ENCODE data around the gene CBY3.
"Not testable (repeated sequence)": the region's sequence is repeated elsewhere in the genome, so short reads cannot be mapped to it uniquely, and the experiment has no call there.

Gene CBY3

GRCh38 chr5:179697993-179698934 lies 17.4 kb upstream of the CBY3 start:
- no peaks in the 10 kb centered on the region for H3K9me3 ChIP-seq (ENCODE audit: control insufficient read depth in 1 of 2, low read length in 2 of 2)
- H3K36me3 ChIP-seq (ENCODE audit: control insufficient read depth in 1 of 2, insufficient read depth in 2 of 2, low read length in 2 of 2), result peaks cover 0 to 10% of the 10 kb centered on the region in 2 donors
- H3K27ac ChIP-seq (ENCODE audit: low read length), result peak overlapping the region; percentile 92
- H3K27me3 ChIP-seq (ENCODE audit: low read depth, low read length), result no peaks in the 10 kb centered on the region
- H3K4me1 ChIP-seq (ENCODE audit: control insufficient read depth in 1 of 2, insufficient read depth in 2 of 2, low read length in 2 of 2), result peaks cover 0 to 32% of the 10 kb centered on the region in 2 donors
- H3K4me3 ChIP-seq (ENCODE audit: low read depth in 1 of 2, low read length in 2 of 2), result peak overlapping the region; percentile 61 to 83

GRCh38 chr5:179697543-179697942 lies 16.7 kb upstream of the CBY3 start:
- Histone ChIP-seq H3K4me3 (ENCODE audit: low read depth in 1 of 2, low read length in 2 of 2) (peak overlapping the region; percentile 61 to 83), H3K27ac (ENCODE audit: low read length) (peak overlapping the region; percentile 92), H3K4me1 (ENCODE audit: control insufficient read depth in 1 of 2, insufficient read depth in 2 of 2, low read length in 2 of 2) (peaks cover 0 to 30% of the 10 kb centered on the region in 2 donors)
- not testable (repeated sequence) for H3K27me3 ChIP-seq (ENCODE audit: low read depth, low read length); H3K9me3 ChIP-seq (ENCODE audit: control insufficient read depth in 1 of 2, low read length in 2 of 2); H3K36me3 ChIP-seq (ENCODE audit: control insufficient read depth in 1 of 2, insufficient read depth in 2 of 2, low read length in 2 of 2)

GRCh38 chr5:179697108-179697507 lies 16.3 kb upstream of the CBY3 start:
- Histone ChIP-seq H3K4me1 (ENCODE audit: control insufficient read depth in 1 of 2, insufficient read depth in 2 of 2, low read length in 2 of 2) (peaks cover 0 to 25% of the 10 kb centered on the region in 2 donors), H3K9me3 (ENCODE audit: control insufficient read depth in 1 of 2, low read length in 2 of 2) (no peaks in the 10 kb centered on the region), H3K36me3 (ENCODE audit: control insufficient read depth in 1 of 2, insufficient read depth in 2 of 2, low read length in 2 of 2) (peaks cover 0 to 10% of the 10 kb centered on the region in 2 donors), H3K27me3 (ENCODE audit: low read depth, low read length) (no peaks in the 10 kb centered on the region), H3K27ac (ENCODE audit: low read length) (no peak overlapping the region), H3K4me3 (ENCODE audit: low read depth in 1 of 2, low read length in 2 of 2) (no peak overlapping the region)

DNA sequence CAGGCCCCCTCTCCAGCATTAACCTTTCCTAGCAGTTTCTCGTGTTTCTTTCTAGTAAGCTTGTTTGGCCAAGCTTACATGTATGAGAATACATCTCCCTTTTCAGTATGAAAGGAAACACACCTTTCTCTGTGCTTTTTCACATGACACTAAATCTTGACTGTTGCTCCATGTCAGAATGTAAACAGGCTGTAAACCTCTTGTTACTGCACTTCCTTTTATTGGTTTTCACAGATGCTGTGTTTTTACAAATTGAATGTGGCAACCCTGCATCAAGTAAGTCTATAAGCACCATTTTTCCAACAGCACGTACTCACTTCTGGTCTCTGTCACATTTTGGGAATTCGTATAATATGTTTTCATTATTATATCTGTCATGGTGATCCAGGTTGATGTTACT lies 15.8 kb upstream of the CBY3 start:
- Histone ChIP-seq H3K36me3 (ENCODE audit: control insufficient read depth in 1 of 2, insufficient read depth in 2 of 2, low read length in 2 of 2) (peaks cover 0 to 10% of the 10 kb centered on the region in 2 donors), H3K4me1 (ENCODE audit: control insufficient read depth in 1 of 2, insufficient read depth in 2 of 2, low read length in 2 of 2) (peaks cover 0 to 23% of the 10 kb centered on the region in 2 donors), H3K27ac (ENCODE audit: low read length) (no peak overlapping the region), H3K9me3 (ENCODE audit: control insufficient read depth in 1 of 2, low read length in 2 of 2) (no peaks in the 10 kb centered on the region), H3K4me3 (ENCODE audit: low read depth in 1 of 2, low read length in 2 of 2) (no peak overlapping the region), H3K27me3 (ENCODE audit: low read depth, low read length) (no peaks in the 10 kb centered on the region)

DNA sequence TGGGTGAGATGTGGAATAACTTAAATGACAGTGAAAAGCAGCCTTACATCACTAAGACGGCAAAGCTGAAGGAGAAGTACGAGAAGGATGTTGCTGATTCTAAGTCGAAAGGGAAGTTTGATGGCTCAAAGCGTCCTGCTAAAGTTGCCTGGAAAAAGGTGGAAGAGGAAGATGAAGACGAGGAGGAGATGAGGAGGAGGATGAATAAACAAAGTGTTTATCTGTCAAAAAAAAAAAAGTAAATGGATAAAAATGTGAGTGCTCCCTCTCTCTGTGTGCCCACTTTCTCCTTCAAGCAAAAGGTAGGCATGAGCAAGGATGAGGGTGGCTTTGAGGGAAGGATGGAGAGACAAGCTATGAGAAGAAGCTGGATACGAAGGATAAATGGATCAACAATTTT lies 13.7 kb upstream of the CBY3 start:
- Histone ChIP-seq H3K36me3 (ENCODE audit: control insufficient read depth in 1 of 2, insufficient read depth in 2 of 2, low read length in 2 of 2) (peaks cover 0 to 10% of the 10 kb centered on the region in 2 donors), H3K9me3 (ENCODE audit: control insufficient read depth in 1 of 2, low read length in 2 of 2) (no peaks in the 10 kb centered on the region), H3K4me1 (ENCODE audit: control insufficient read depth in 1 of 2, insufficient read depth in 2 of 2, low read length in 2 of 2) (peaks cover 0 to 11% of the 10 kb centered on the region in 2 donors), H3K4me3 (ENCODE audit: low read depth in 1 of 2, low read length in 2 of 2) (no peak overlapping the region), H3K27ac (ENCODE audit: low read length) (no peak overlapping the region), H3K27me3 (ENCODE audit: low read depth, low read length) (no peaks in the 10 kb centered on the region)

GRCh38 chr5:179689212-179689611 lies 8.4 kb upstream of the CBY3 start:
- not testable (repeated sequence) for H3K27ac ChIP-seq (ENCODE audit: low read length); H3K27me3 ChIP-seq (ENCODE audit: low read depth, low read length); H3K36me3 ChIP-seq (ENCODE audit: control insufficient read depth in 1 of 2, insufficient read depth in 2 of 2, low read length in 2 of 2); H3K4me1 ChIP-seq (ENCODE audit: control insufficient read depth in 1 of 2, insufficient read depth in 2 of 2, low read length in 2 of 2); H3K4me3 ChIP-seq (ENCODE audit: low read depth in 1 of 2, low read length in 2 of 2); H3K9me3 ChIP-seq (ENCODE audit: control insufficient read depth in 1 of 2, low read length in 2 of 2)

DNA sequence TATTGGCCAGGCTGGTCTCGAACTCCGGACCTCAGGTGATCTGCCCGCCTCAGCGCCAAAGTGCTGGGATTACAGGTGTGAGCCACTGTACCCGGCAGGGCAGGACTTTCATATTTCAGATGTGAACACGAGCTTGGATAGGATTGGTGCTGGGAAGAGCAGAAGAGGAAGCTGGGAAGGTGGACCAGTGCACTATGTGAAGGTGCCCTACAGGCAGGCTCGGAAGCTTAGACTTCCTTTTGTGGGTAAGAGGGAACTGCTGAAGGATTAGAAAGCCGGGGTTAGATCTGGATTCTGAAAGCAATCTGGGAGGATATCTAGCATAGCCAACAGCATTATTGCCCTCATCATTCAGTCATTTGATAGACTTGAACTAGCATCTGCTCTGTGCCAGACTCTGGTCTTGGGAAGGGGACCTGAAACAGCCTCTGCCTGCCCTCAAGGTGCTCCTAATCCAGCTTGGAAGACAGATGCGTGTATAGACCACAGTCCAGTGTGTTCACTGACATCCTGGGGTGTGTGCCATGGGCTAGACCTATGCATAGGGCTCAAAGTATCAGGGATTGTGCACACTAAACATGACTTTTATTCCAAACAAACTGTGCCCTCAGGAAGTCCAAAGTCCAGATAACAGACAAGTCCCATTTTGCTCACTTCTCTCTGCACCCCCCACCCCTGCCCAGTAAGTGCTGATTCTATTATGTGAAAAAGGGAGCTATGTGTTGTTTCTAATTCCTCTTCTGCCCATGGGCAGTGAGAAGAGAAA lies 637 bp downstream of the CBY3 start:
- Histone ChIP-seq H3K4me3 (ENCODE audit: low read depth in 1 of 2, low read length in 2 of 2) (no peak overlapping the region), H3K27ac (ENCODE audit: low read length) (no peak overlapping the region), H3K4me1 (ENCODE audit: control insufficient read depth in 1 of 2, insufficient read depth in 2 of 2, low read length in 2 of 2) (peaks cover 0 to 6% of the 10 kb centered on the region in 2 donors), H3K9me3 (ENCODE audit: control insufficient read depth in 1 of 2, low read length in 2 of 2) (no peaks in the 10 kb centered on the region), H3K27me3 (ENCODE audit: low read depth, low read length) (no peaks in the 10 kb centered on the region), H3K36me3 (ENCODE audit: control insufficient read depth in 1 of 2, insufficient read depth in 2 of 2, low read length in 2 of 2) (no peaks in the 10 kb centered on the region)

- H3K27ac ChIP-seq (ENCODE audit: low read length), result no peak overlapping the region
- H3K36me3 ChIP-seq (ENCODE audit: control insufficient read depth in 1 of 2, insufficient read depth in 2 of 2, low read length in 2 of 2), result no peaks in the 10 kb centered on the region
- no peaks in the 10 kb centered on the region for H3K27me3 ChIP-seq (ENCODE audit: low read depth, low read length)
- no peaks in the 10 kb centered on the region for H3K9me3 ChIP-seq (ENCODE audit: control insufficient read depth in 1 of 2, low read length in 2 of 2)
- H3K4me1 ChIP-seq (ENCODE audit: control insufficient read depth in 1 of 2, insufficient read depth in 2 of 2, low read length in 2 of 2), result peaks cover 0 to 6% of the 10 kb centered on the region in 2 donors
- peak overlapping the region; percentile 89 to 95 for H3K4me3 ChIP-seq (ENCODE audit: low read depth in 1 of 2, low read length in 2 of 2)
Observed at GRCh38 chr5:179679014-179679674, 1.7 kb downstream of the CBY3 start.

GRCh38 chr5:179678223-179679013 lies 2.4 kb downstream of the CBY3 start:
- Histone ChIP-seq H3K4me3 (ENCODE audit: low read depth in 1 of 2, low read length in 2 of 2) (peak overlapping the region; percentile 89 to 95), H3K27me3 (ENCODE audit: low read depth, low read length) (no peaks in the 10 kb centered on the region), H3K27ac (ENCODE audit: low read length) (peak overlapping the region; percentile 82), H3K9me3 (ENCODE audit: control insufficient read depth in 1 of 2, low read length in 2 of 2) (no peaks in the 10 kb centered on the region), H3K36me3 (ENCODE audit: control insufficient read depth in 1 of 2, insufficient read depth in 2 of 2, low read length in 2 of 2) (no peaks in the 10 kb centered on the region), H3K4me1 (ENCODE audit: control insufficient read depth in 1 of 2, insufficient read depth in 2 of 2, low read length in 2 of 2) (peaks cover 0 to 6% of the 10 kb centered on the region in 2 donors)

DNA sequence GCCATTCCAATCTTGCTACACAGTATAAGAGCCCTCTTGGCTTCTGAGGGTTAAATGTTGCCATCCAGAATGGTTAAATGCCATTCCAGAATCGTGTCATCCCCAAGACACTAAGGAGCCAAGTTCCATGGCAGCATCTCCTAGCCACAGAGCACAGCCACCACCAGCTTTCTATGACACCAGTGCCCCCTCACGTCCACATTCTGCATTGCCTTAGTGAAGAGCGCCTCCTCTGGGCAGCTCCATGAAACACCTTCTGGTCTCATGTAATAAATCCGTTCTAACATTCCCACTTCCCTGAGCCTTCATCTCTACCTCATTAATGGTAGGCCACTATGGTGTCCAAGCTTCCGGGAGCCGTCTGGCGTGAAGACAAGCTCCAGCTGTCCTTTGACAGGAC lies 12.4 kb downstream of the CBY3 start:
- Histone ChIP-seq H3K4me1 (ENCODE audit: control insufficient read depth in 1 of 2, insufficient read depth in 2 of 2, low read length in 2 of 2) (no peaks in the 10 kb centered on the region), H3K9me3 (ENCODE audit: control insufficient read depth in 1 of 2, low read length in 2 of 2) (no peaks in the 10 kb centered on the region), H3K27me3 (ENCODE audit: low read depth, low read length) (no peaks in the 10 kb centered on the region), H3K27ac (ENCODE audit: low read length) (no peak overlapping the region), H3K36me3 (ENCODE audit: control insufficient read depth in 1 of 2, insufficient read depth in 2 of 2, low read length in 2 of 2) (peaks cover 0 to 23% of the 10 kb centered on the region in 2 donors), H3K4me3 (ENCODE audit: low read depth in 1 of 2, low read length in 2 of 2) (no peak overlapping the region)
